IPS DF 6.9 (cell line): ENCODE data around the gene LRRC3B.
"Not testable (repeated sequence)": the region's sequence is repeated elsewhere in the genome, so short reads cannot be mapped to it uniquely, and the experiment has no call there.

Experiments used
- DNase-seq: peaks from one replicate; pipeline ENCODE4 v3.0.0-alpha.2; 2013; ENCODE audit warnings: low read depth, low spot score
- H3K27ac ChIP-seq: one replicate; pipeline ENCODE4 v1.5.1; 2013; ENCODE audit warnings: low read length, control low read depth
- H3K27me3 ChIP-seq: 2 replicates; pipeline ENCODE4 v1.6.1; 2013; ENCODE audit warnings: mild to moderate bottlenecking, low read length; ENCODE audit not compliant: control insufficient read depth, insufficient read depth
- H3K36me3 ChIP-seq: 2 replicates; pipeline ENCODE4 v1.6.1; 2013; ENCODE audit warnings: low read length; ENCODE audit not compliant: control insufficient read depth, insufficient read depth
- H3K4me1 ChIP-seq: 2 replicates; pipeline ENCODE4 v1.6.1; 2013; ENCODE audit warnings: low read length; ENCODE audit not compliant: control insufficient read depth, insufficient read depth
- H3K4me3 ChIP-seq: 2 replicates; pipeline ENCODE4 v1.5.1; 2013; ENCODE audit warnings: mild to moderate bottlenecking, low read length
- H3K9me3 ChIP-seq: 2 replicates; pipeline ENCODE4 v1.6.1; 2013; ENCODE audit warnings: low read length, inconsistent platforms; ENCODE audit not compliant: control insufficient read depth, insufficient read depth
- WGBS: extraction: QIAGEN DNeasy Blood & Tissue Kit; methylation state at CpG from one replicate; pipeline ENCODE4 v1.1.7; 2013; ENCODE audit warnings: mixed read lengths, missing lambda C conversion rate; ENCODE audit not compliant: insufficient read length, insufficient coverage; 5-methylcytosine and 5-hydroxymethylcytosine counted together

Gene LRRC3B

GRCh38 chr3:26603311-26603710, 19.3 kb upstream of the LRRC3B start:
- not testable (repeated sequence) for H3K27ac ChIP-seq, H3K4me3 ChIP-seq, H3K9me3 ChIP-seq, H3K27me3 ChIP-seq, H3K4me1 ChIP-seq, H3K36me3 ChIP-seq, DNase-seq
- no CpG with 5 or more reads among the region's 1 CpG for WGBS

GRCh38 chr3:26603771-26604170, 18.8 kb upstream of the LRRC3B start:
- not testable (repeated sequence) for H3K27me3 ChIP-seq, H3K27ac ChIP-seq, H3K4me3 ChIP-seq, H3K36me3 ChIP-seq, DNase-seq, H3K9me3 ChIP-seq, H3K4me1 ChIP-seq
- WGBS: no CpG with 5 or more reads among the region's 3 CpGs

- no peaks in the 10 kb centered on the region for H3K27me3 ChIP-seq
- no peaks in the 10 kb centered on the region for H3K36me3 ChIP-seq
- no peaks in the 10 kb centered on the region for H3K4me1 ChIP-seq
- WGBS: no CpG with 5 or more reads among the region's 8 CpGs
- no peak overlapping the region for H3K27ac ChIP-seq
- no peaks in the 10 kb centered on the region for H3K9me3 ChIP-seq
- no peak overlapping the region for H3K4me3 ChIP-seq
- DNase-seq: no peak
Measured at GRCh38 chr3:26614006-26614685, 8.4 kb upstream of the LRRC3B start.

GRCh38 chr3:26621176-26621575, 1.4 kb upstream of the LRRC3B start:
- H3K27me3 ChIP-seq: peaks cover 43% of the 10 kb centered on the region
- H3K4me1 ChIP-seq: peaks cover 4% of the 10 kb centered on the region; the same call in 1 of the 2 replicates
- DNase-seq: no peak
- H3K9me3 ChIP-seq: no peaks in the 10 kb centered on the region
- H3K4me3 ChIP-seq: no peak overlapping the region
- H3K36me3 ChIP-seq: no peaks in the 10 kb centered on the region
- H3K27ac ChIP-seq: no peak overlapping the region

GRCh38 chr3:26621906-26622620, 509 bp upstream of the LRRC3B start:
- WGBS: no CpG with 5 or more reads among the region's 25 CpGs
- no peaks in the 10 kb centered on the region for H3K9me3 ChIP-seq
- H3K36me3 ChIP-seq: no peaks in the 10 kb centered on the region
- DNase-seq: no peak
- H3K4me1 ChIP-seq: peaks cover 4% of the 10 kb centered on the region; the same call in 1 of the 2 replicates
- H3K27ac ChIP-seq: no peak overlapping the region
- H3K27me3 ChIP-seq: peaks cover 43% of the 10 kb centered on the region
- peak overlapping the region; percentile 39; the same call in 1 of the 2 replicates for H3K4me3 ChIP-seq

- peak overlapping the region; percentile 39; the same call in 1 of the 2 replicates for H3K4me3 ChIP-seq
- no CpG with 5 or more reads among the region's 33 CpGs for whole genome bisulfite sequencing
Measured at GRCh38 chr3:26623419-26624208, 1.0 kb downstream of the LRRC3B start.

GRCh38 chr3:26624209-26624765, 1.7 kb downstream of the LRRC3B start:
- Histone ChIP-seq H3K4me1 (peaks cover 4% of the 10 kb centered on the region; the same call in 1 of the 2 replicates), H3K36me3 (no peaks in the 10 kb centered on the region), H3K27ac (no peak overlapping the region), H3K9me3 (no peaks in the 10 kb centered on the region), H3K27me3 (peaks cover 51% of the 10 kb centered on the region), H3K4me3 (peak overlapping the region; percentile 39; the same call in 1 of the 2 replicates)
- no CpG with 5 or more reads among the region's 28 CpGs for WGBS
- no peak for DNase-seq

More at GRCh38 chr3:26623419-26624208, 1.0 kb downstream of the LRRC3B start:
- no peak for DNase-seq
- Histone ChIP-seq H3K9me3 (no peaks in the 10 kb centered on the region), H3K27ac (no peak overlapping the region), H3K4me1 (peaks cover 4% of the 10 kb centered on the region; the same call in 1 of the 2 replicates), H3K36me3 (no peaks in the 10 kb centered on the region), H3K27me3 (peaks cover 51% of the 10 kb centered on the region)

- H3K4me3 ChIP-seq: no peak overlapping the region
- no peaks in the 10 kb centered on the region for H3K9me3 ChIP-seq
- no CpG with 5 or more reads among the region's 13 CpGs for WGBS
- no peak for DNase-seq
- peaks cover 4% of the 10 kb centered on the region; the same call in 1 of the 2 replicates for H3K4me1 ChIP-seq
- H3K27ac ChIP-seq: no peak overlapping the region
- H3K36me3 ChIP-seq: no peaks in the 10 kb centered on the region
- H3K27me3 ChIP-seq: peaks cover 51% of the 10 kb centered on the region
Measured at GRCh38 chr3:26625187-26625586, 2.6 kb downstream of the LRRC3B start.

- no peaks in the 10 kb centered on the region for H3K9me3 ChIP-seq
- no peak overlapping the region for H3K4me3 ChIP-seq
- WGBS: no CpG with 5 or more reads among the region's 4 CpGs
- peaks cover 47% of the 10 kb centered on the region for H3K27me3 ChIP-seq
- H3K36me3 ChIP-seq: no peaks in the 10 kb centered on the region
- H3K27ac ChIP-seq: no peak overlapping the region
- no peak for DNase-seq
- H3K4me1 ChIP-seq: peaks cover 4% of the 10 kb centered on the region; the same call in 1 of the 2 replicates
Measured at GRCh38 chr3:26627080-26627479, 4.5 kb downstream of the LRRC3B start.

- no CpG with 5 or more reads among the region's 1 CpG for WGBS
Measured at GRCh38 chr3:26628915-26629314, 6.3 kb downstream of the LRRC3B start.

More at GRCh38 chr3:26628915-26629314, 6.3 kb downstream of the LRRC3B start:
- DNase-seq: no peak
- Histone ChIP-seq H3K27ac (no peak overlapping the region), H3K27me3 (peaks cover 37% of the 10 kb centered on the region), H3K36me3 (no peaks in the 10 kb centered on the region), H3K4me3 (no peak overlapping the region), H3K4me1 (peaks cover 4% of the 10 kb centered on the region; the same call in 1 of the 2 replicates), H3K9me3 (no peaks in the 10 kb centered on the region)
